ENCODE data around the gene ACCSL. TPM values are rescaled to one million over a fixed set of nuclear protein-coding genes. Genes with fewer than 3 reads are reported as not detected.

The ACCSL gene
- total RNA-seq, 1 experiment from 2014 or later, result not detected

- H3K4me1 Mint-ChIP-seq (ENCODE audit: insufficient read depth, unreplicated experiment), result no peaks in the 10 kb centered on the region
- peaks cover 20% of the 10 kb centered on the region for H3K27me3 Mint-ChIP-seq (ENCODE audit: insufficient read depth, unreplicated experiment)
- no peak for TF ChIP-seq CTCF (IDR thresholded peaks at IDR 0.05; ENCODE audit: unreplicated experiment)
- ChIA-PET CTCF (interaction anchor here (0.7 to 0.9 kb wide), 2 partner anchors 57 to 91 kb away, joined by 3 read pairs; partner anchors contain the start of gene EXT2), POLR2A (no interaction called here)
- no peaks in the 10 kb centered on the region for H3K36me3 Mint-ChIP-seq (ENCODE audit: insufficient read depth, unreplicated experiment)
- BruUV-seq (replicated peaks), result no TSS peak
- H3K9me3 Mint-ChIP-seq (ENCODE audit: unreplicated experiment), result no peaks in the 10 kb centered on the region
- no peak for DNase-seq (ENCODE audit: unreplicated experiment)
- intact Hi-C loops (cut with micrococcal nuclease), result no loop called here
- H3K4me3 Mint-ChIP-seq (ENCODE audit: unreplicated experiment), result no peak overlapping the region
- H3K27ac Mint-ChIP-seq (ENCODE audit: low read depth, unreplicated experiment), result no peak overlapping the region
Measured at GRCh38 chr11:44003736-44004451, 43.9 kb upstream of the ACCSL start.

GRCh38 chr11:44004452-44005062 lies 43.2 kb upstream of the ACCSL start:
- ChIA-PET POLR2A (no interaction called here), CTCF (interaction anchor here (0.7 to 0.9 kb wide), 2 partner anchors 58 to 91 kb away, joined by 3 read pairs; partner anchors contain the start of gene EXT2)
- no peak for DNase-seq (ENCODE audit: unreplicated experiment)
- no TSS peak for BruUV-seq (replicated peaks)
- Mint-ChIP-seq H3K36me3 (ENCODE audit: insufficient read depth, unreplicated experiment) (no peaks in the 10 kb centered on the region), H3K27me3 (ENCODE audit: insufficient read depth, unreplicated experiment) (peaks cover 18% of the 10 kb centered on the region), H3K4me1 (ENCODE audit: insufficient read depth, unreplicated experiment) (no peaks in the 10 kb centered on the region), H3K27ac (ENCODE audit: low read depth, unreplicated experiment) (no peak overlapping the region), H3K4me3 (ENCODE audit: unreplicated experiment) (no peak overlapping the region), H3K9me3 (ENCODE audit: unreplicated experiment) (no peaks in the 10 kb centered on the region)
- intact Hi-C loops (cut with micrococcal nuclease), result no loop called here
- no peak for TF ChIP-seq CTCF (IDR thresholded peaks at IDR 0.05; ENCODE audit: unreplicated experiment)

GRCh38 chr11:44005063-44005701 lies 42.6 kb upstream of the ACCSL start:
- no peak for DNase-seq (ENCODE audit: unreplicated experiment)
- no peaks in the 10 kb centered on the region for H3K9me3 Mint-ChIP-seq (ENCODE audit: unreplicated experiment)
- H3K4me3 Mint-ChIP-seq (ENCODE audit: unreplicated experiment), result no peak overlapping the region
- H3K36me3 Mint-ChIP-seq (ENCODE audit: insufficient read depth, unreplicated experiment), result no peaks in the 10 kb centered on the region
- ChIA-PET CTCF (interaction anchor here (0.9 kb wide), 1 partner anchor 59 kb away, joined by 5 read pairs; no protein-coding TSS in a partner anchor), POLR2A (no interaction called here)
- BruUV-seq (replicated peaks), result no TSS peak
- intact Hi-C loops (cut with micrococcal nuclease), result no loop called here
- H3K27me3 Mint-ChIP-seq (ENCODE audit: insufficient read depth, unreplicated experiment), result peaks cover 21% of the 10 kb centered on the region
- no peak overlapping the region for H3K27ac Mint-ChIP-seq (ENCODE audit: low read depth, unreplicated experiment)
- no peaks in the 10 kb centered on the region for H3K4me1 Mint-ChIP-seq (ENCODE audit: insufficient read depth, unreplicated experiment)
- TF ChIP-seq CTCF (IDR thresholded peaks at IDR 0.05; ENCODE audit: unreplicated experiment), result no peak

- POLR2A ChIA-PET, result interaction anchor here (0.6 kb wide), 1 partner anchor 14 kb away, joined by 4 read pairs; no protein-coding TSS in a partner anchor
- Mint-ChIP-seq H3K4me1 (ENCODE audit: insufficient read depth, unreplicated experiment) (no peaks in the 10 kb centered on the region), H3K27ac (ENCODE audit: low read depth, unreplicated experiment) (no peak overlapping the region), H3K27me3 (ENCODE audit: insufficient read depth, unreplicated experiment) (peaks cover 21% of the 10 kb centered on the region), H3K9me3 (ENCODE audit: unreplicated experiment) (no peaks in the 10 kb centered on the region), H3K4me3 (ENCODE audit: unreplicated experiment) (no peak overlapping the region), H3K36me3 (ENCODE audit: insufficient read depth, unreplicated experiment) (no peaks in the 10 kb centered on the region)
- no peak for DNase-seq (ENCODE audit: unreplicated experiment)
- CTCF ChIA-PET, result interaction anchor here (0.6 to 0.9 kb wide), 2 partner anchors 59 to 94 kb away, joined by 4 to 5 read pairs; no protein-coding TSS in a partner anchor
- intact Hi-C loops (cut with micrococcal nuclease), result no loop called here
- no TSS peak for BruUV-seq (replicated peaks)
- TF ChIP-seq CTCF (IDR thresholded peaks at IDR 0.05; ENCODE audit: unreplicated experiment), result no peak
Measured at GRCh38 chr11:44005956-44006355, 41.8 kb upstream of the ACCSL start.
